WTC11 (cell line): ENCODE data around the gene GALT. TPM values are rescaled to one million over a fixed set of nuclear protein-coding genes. Genes with fewer than 3 reads are reported as not detected.

Source experiments
- ATAC-seq: fragments of 200-7000 bp; cut with Tn5 transposase; 2 replicates; pipeline ENCODE4 v1.10.0; 2021; ENCODE audit warnings: mild to moderate bottlenecking, moderate library complexity
- CTCF ChIA-PET: fragments of 300-600 bp; sonication (Branson Sonifier 250); formaldehyde crosslinking; loops from one replicate; lab custom pipeline; 2021; ENCODE audit warnings: antibody characterized with exemption; lab: Charles Lee
- POLR2A ChIA-PET: fragments of 350-600 bp; sonication (Branson Sonifier 250); formaldehyde crosslinking; loops from one replicate; lab custom pipeline; 2021; ENCODE audit warnings: antibody characterized with exemption; lab: Charles Lee
- DNase-seq: peaks from one replicate; pipeline ENCODE4 v3.0.0; 2021; ENCODE audit warnings: low spot score
- H3K27ac Mint-ChIP-seq: 2 replicates; pipeline ENCODE4 v1.8.0; 2021; ENCODE audit warnings: mixed read lengths
- H3K27me3 Mint-ChIP-seq: 2 replicates; pipeline ENCODE4 v1.8.0; 2021; ENCODE audit warnings: low read depth, mild to moderate bottlenecking, moderate library complexity, mixed read lengths
- H3K36me3 Mint-ChIP-seq: 2 replicates; pipeline ENCODE4 v1.8.0; 2021; ENCODE audit warnings: mixed read lengths
- H3K4me1 Mint-ChIP-seq: 2 replicates; pipeline ENCODE4 v1.8.0; 2022; ENCODE audit warnings: mixed read lengths
- H3K4me3 Mint-ChIP-seq: 2 replicates; pipeline ENCODE4 v1.8.0; 2021; ENCODE audit warnings: mild to moderate bottlenecking, moderate library complexity, mixed read lengths
- H3K9me3 Mint-ChIP-seq: 2 replicates; pipeline ENCODE4 v1.8.0; 2021; ENCODE audit warnings: mixed read lengths
- CREM ChIP-seq: sonication (generic); formaldehyde crosslinking; IDR thresholded peaks from 2 replicates; pipeline ENCODE4 v1.8.1; 2022; ENCODE audit warnings: mild to moderate bottlenecking, missing genetic modification reagents, moderate library complexity
- EMX1 ChIP-seq: fragments of 250-450 bp; sonication (Bioruptor Pico); IDR thresholded peaks from 2 replicates; pipeline ENCODE4 v1.8.0; 2021; ENCODE audit warnings: mild to moderate bottlenecking
- FOXJ3 ChIP-seq: sonication (generic); formaldehyde crosslinking; IDR thresholded peaks from 2 replicates; pipeline ENCODE4 v1.9.0; 2021; ENCODE audit warnings: missing genetic modification reagents, mild to moderate bottlenecking, borderline replicate concordance
- FOXP1 ChIP-seq: sonication (generic); formaldehyde crosslinking; IDR thresholded peaks from 2 replicates; pipeline ENCODE4 v1.8.0; 2022; ENCODE audit warnings: missing genetic modification reagents, mild to moderate bottlenecking, moderate library complexity, borderline replicate concordance
- GRHL2 ChIP-seq: fragments of 250-450 bp; sonication (Bioruptor Pico); IDR thresholded peaks from 2 replicates; pipeline ENCODE4 v1.8.0; 2022; ENCODE audit warnings: mild to moderate bottlenecking, moderate library complexity; ENCODE audit not compliant: insufficient replicate concordance, severe bottlenecking
- HMGA2 ChIP-seq: fragments of 250-450 bp; sonication (Bioruptor Pico); IDR thresholded peaks from 2 replicates; pipeline ENCODE4 v1.4.0; 2021; ENCODE audit warnings: mild to moderate bottlenecking, moderate library complexity
- JUN ChIP-seq: sonication (generic); formaldehyde crosslinking; IDR thresholded peaks from 2 replicates; pipeline ENCODE4 v1.8.0; 2023; ENCODE audit warnings: mild to moderate bottlenecking, missing genetic modification reagents
- MAX ChIP-seq: sonication (generic); formaldehyde crosslinking; IDR thresholded peaks from 2 replicates; pipeline ENCODE4 v1.8.0; 2022; ENCODE audit warnings: mild to moderate bottlenecking, missing genetic modification reagents
- MYBL2 ChIP-seq: sonication (generic); formaldehyde crosslinking; IDR thresholded peaks from 2 replicates; pipeline ENCODE4 v1.8.1; 2023; ENCODE audit warnings: mild to moderate bottlenecking, moderate library complexity, missing genetic modification reagents
- NFATC4 ChIP-seq: fragments of 250-450 bp; sonication (Bioruptor Pico); IDR thresholded peaks from 2 replicates; pipeline ENCODE4 v1.9.0; 2021; ENCODE audit warnings: mild to moderate bottlenecking
- NR3C1 ChIP-seq: sonication (generic); formaldehyde crosslinking; conservative IDR thresholded peaks from 2 replicates; pipeline ENCODE4 v1.8.1; 2023; ENCODE audit warnings: low read depth, mild to moderate bottlenecking, missing genetic modification reagents
- PRDM15 ChIP-seq: sonication (generic); formaldehyde crosslinking; IDR thresholded peaks from 2 replicates; pipeline ENCODE4 v1.8.0; 2022; ENCODE audit warnings: missing genetic modification reagents
- RELA ChIP-seq: sonication (generic); formaldehyde crosslinking; IDR thresholded peaks from 2 replicates; pipeline ENCODE4 v1.8.1; 2022; ENCODE audit warnings: missing genetic modification reagents, mild to moderate bottlenecking, borderline replicate concordance
- SMAD3 ChIP-seq: sonication (generic); formaldehyde crosslinking; IDR thresholded peaks from 2 replicates; pipeline ENCODE4 v1.8.0; 2022; ENCODE audit warnings: missing genetic modification reagents, mild to moderate bottlenecking, borderline replicate concordance
- SP1 ChIP-seq: sonication (generic); formaldehyde crosslinking; conservative IDR thresholded peaks from 2 replicates; pipeline ENCODE4 v1.8.1; 2022; ENCODE audit warnings: missing genetic modification reagents
- TCF7 ChIP-seq: sonication (generic); formaldehyde crosslinking; IDR thresholded peaks from 2 replicates; pipeline ENCODE4 v1.8.0; 2022; ENCODE audit warnings: mild to moderate bottlenecking, low read depth, missing genetic modification reagents, moderate library complexity
- ZNF263 ChIP-seq: sonication (generic); formaldehyde crosslinking; IDR thresholded peaks from 2 replicates; pipeline ENCODE4 v1.8.1; 2022; ENCODE audit warnings: low read depth, mild to moderate bottlenecking, moderate library complexity, missing genetic modification reagents
- ZNF425 ChIP-seq: fragments of 250-450 bp; sonication (Bioruptor Pico); conservative IDR thresholded peaks from 2 replicates; pipeline ENCODE4 v1.9.0; 2021; ENCODE audit warnings: mild to moderate bottlenecking
- ZNF671 ChIP-seq: fragments of 250-450 bp; sonication (Bioruptor Pico); IDR thresholded peaks from 2 replicates; pipeline ENCODE4 v1.8.0; 2021; ENCODE audit warnings: mild to moderate bottlenecking
- total RNA-seq: library from RNA; stranded (reverse); gene quantifications from 3 replicates; pipeline ENCODE4 v1.2.3, GENCODE V29; 2021

Gene GALT
- total RNA-seq, 1 experiment from 2014 or later, result 39.7 TPM

- TF ChIP-seq TCF7 (CRISPR knock-in tag) (no peak), FOXJ3 (CRISPR knock-in tag) (no peak), ZNF425 (CRISPR knock-in tag) (no peak), SP1 (CRISPR knock-in tag) (no peak), MAX (no peak), CREM (CRISPR knock-in tag) (no peak)
Observed at GRCh38 chr9:34647651-34648050, 1.2 kb downstream of the GALT start (continued).

- Mint-ChIP-seq H3K36me3 (peaks cover 18% of the 10 kb centered on the region), H3K9me3 (no peaks in the 10 kb centered on the region), H3K4me3 (peak overlapping the region; percentile 18; the same call in 1 of the 2 replicates), H3K4me1 (peaks cover 53% of the 10 kb centered on the region), H3K27me3 (no peaks in the 10 kb centered on the region), H3K27ac (no peak overlapping the region)
- POLR2A ChIA-PET, result no interaction called here
- DNase-seq (no peak), ATAC-seq (no peak)
- CTCF ChIA-PET, result interaction anchor here (4.9 to 5.6 kb wide), 2 partner anchors 13 to 16 kb away, joined by 56 to 94 read pairs; partner anchors contain the start of gene SIGMAR1
- TF ChIP-seq EMX1 (CRISPR knock-in tag) (no peak), JUN (CRISPR knock-in tag) (no peak), GRHL2 (CRISPR knock-in tag) (no peak)
Observed at GRCh38 chr9:34648673-34649072, 2.2 kb downstream of the GALT start.

- Mint-ChIP-seq H3K9me3 (no peaks in the 10 kb centered on the region), H3K4me1 (peaks cover 45% of the 10 kb centered on the region), H3K27ac (no peak overlapping the region), H3K27me3 (no peaks in the 10 kb centered on the region), H3K36me3 (peaks cover 18% of the 10 kb centered on the region), H3K4me3 (peak overlapping the region; percentile 81)
- ChIA-PET POLR2A (no interaction called here), CTCF (interaction anchor here (1.9 to 4.2 kb wide), 2 partner anchors 13 to 14 kb away, joined by 14 to 31 read pairs; partner anchors contain the start of gene SIGMAR1)
- DNase-seq (no peak), ATAC-seq (no peak)
- TF ChIP-seq EMX1 (CRISPR knock-in tag) (no peak), RELA (CRISPR knock-in tag) (peak; percentile 35; the same call in 1 of the 2 replicates)
Observed at GRCh38 chr9:34650816-34651215, 4.3 kb downstream of the GALT start.

- CTCF ChIA-PET, result interaction anchor here (0.6 to 4.2 kb wide), 7 partner anchors 13 to 717 kb away, joined by 3 to 31 read pairs (median 4); partner anchors contain the start of gene SIGMAR1
- Mint-ChIP-seq H3K4me3 (peak overlapping the region; percentile 81), H3K4me1 (peaks cover 40% of the 10 kb centered on the region), H3K9me3 (no peaks in the 10 kb centered on the region), H3K36me3 (peaks cover 18% of the 10 kb centered on the region), H3K27me3 (no peaks in the 10 kb centered on the region), H3K27ac (peak overlapping the region; percentile 94; the same call in 1 of the 2 replicates)
- no peak for TF ChIP-seq HMGA2
- no peak for ATAC-seq
- POLR2A ChIA-PET, result interaction anchor here (0.9 to 1.3 kb wide), 2 partner anchors 14 to 51 kb away, joined by 3 to 5 read pairs; partner anchors contain the start of gene SIGMAR1
- DNase-seq, result no peak
Observed at GRCh38 chr9:34651321-34651720, 4.8 kb downstream of the GALT start.

- POLR2A ChIA-PET, result interaction anchor here (0.9 to 1.3 kb wide), 2 partner anchors 15 to 50 kb away, joined by 3 to 5 read pairs; partner anchors contain the start of gene SIGMAR1
- Mint-ChIP-seq H3K4me3 (peak within 1 kb of the TSS; percentile 81), H3K36me3 (peaks cover 18% of the 10 kb centered on the region), H3K4me1 (peaks cover 37% of the 10 kb centered on the region), H3K9me3 (no peaks in the 10 kb centered on the region), H3K27me3 (no peaks in the 10 kb centered on the region), H3K27ac (peak within 1 kb of the TSS; percentile 94)
- DNase-seq (peak; percentile 94), ATAC-seq (peak; percentile 94)
- CTCF ChIA-PET, result interaction anchor here (0.6 to 4.2 kb wide), 7 partner anchors 12 to 717 kb away, joined by 3 to 31 read pairs (median 4); partner anchors contain the start of gene SIGMAR1
- TF ChIP-seq JUN (CRISPR knock-in tag) (no peak), SMAD3 (no peak; the same call in 1 of the 2 replicates), NR3C1 (CRISPR knock-in tag) (no peak), ZNF671 (CRISPR knock-in tag) (no peak), MYBL2 (CRISPR knock-in tag) (no peak), NFATC4 (CRISPR knock-in tag) (no peak), SP1 (CRISPR knock-in tag) (peak; percentile 87), ZNF263 (CRISPR knock-in tag) (no peak), FOXP1 (CRISPR knock-in tag) (peak; percentile 56; the same call in 1 of the 2 replicates), PRDM15 (CRISPR knock-in tag) (peak; percentile 56; the same call in 1 of the 2 replicates)
Observed at GRCh38 chr9:34651876-34652601, 5.6 kb downstream of the GALT start, which contains the start of gene IL11RA. TSS of gene IL11RA (plus strand) at chr9:34652185. CDS start at chr9:34655218, 3,033 bp downstream.
